GM20431 (cell line): ENCODE data around the gene BRSK2.

Experiments
- in situ Hi-C: fragments of 300-500 bp; cut with MseI, MboI; formaldehyde crosslinking; loops from one replicate; pipeline ENCODE4 v1.15.0; 2020; ENCODE audit warnings: low sequenced_read_pairs; ENCODE audit not compliant: unreplicated experiment

BRSK2 gene

DNA sequence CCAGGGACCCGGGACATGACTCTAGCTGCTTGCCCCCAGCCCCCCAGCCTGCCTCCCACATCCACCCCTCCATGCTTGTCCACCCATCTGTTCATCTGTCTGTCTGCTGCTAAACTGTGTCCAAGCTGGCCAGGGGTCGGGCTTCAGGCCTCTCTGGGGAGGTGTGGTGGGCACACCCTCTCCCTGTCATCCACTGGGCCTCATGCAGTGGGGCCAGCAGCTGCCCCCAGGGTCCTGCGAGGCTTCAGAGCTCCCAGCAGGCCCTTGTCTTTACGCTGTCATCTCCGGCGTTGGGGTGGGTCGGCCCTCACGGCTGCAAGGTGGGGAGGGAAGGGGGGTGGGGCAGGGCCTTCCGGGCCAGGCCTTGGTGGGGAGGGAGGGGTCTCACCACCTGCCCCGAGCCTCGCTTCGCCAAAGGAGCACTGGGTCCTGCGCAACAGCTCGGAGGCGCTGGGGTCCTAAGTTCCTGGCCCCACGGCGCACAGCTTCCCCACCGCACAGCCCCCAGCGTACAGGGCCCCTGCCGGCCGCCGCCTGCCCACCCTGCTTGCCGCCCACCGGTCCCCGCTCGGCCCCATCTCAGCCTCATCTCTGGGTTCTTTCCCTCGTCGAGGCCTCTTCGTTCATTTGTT is 70.1 kb downstream of the BRSK2 start:
- in situ Hi-C loops, result no loop called here

DNA sequence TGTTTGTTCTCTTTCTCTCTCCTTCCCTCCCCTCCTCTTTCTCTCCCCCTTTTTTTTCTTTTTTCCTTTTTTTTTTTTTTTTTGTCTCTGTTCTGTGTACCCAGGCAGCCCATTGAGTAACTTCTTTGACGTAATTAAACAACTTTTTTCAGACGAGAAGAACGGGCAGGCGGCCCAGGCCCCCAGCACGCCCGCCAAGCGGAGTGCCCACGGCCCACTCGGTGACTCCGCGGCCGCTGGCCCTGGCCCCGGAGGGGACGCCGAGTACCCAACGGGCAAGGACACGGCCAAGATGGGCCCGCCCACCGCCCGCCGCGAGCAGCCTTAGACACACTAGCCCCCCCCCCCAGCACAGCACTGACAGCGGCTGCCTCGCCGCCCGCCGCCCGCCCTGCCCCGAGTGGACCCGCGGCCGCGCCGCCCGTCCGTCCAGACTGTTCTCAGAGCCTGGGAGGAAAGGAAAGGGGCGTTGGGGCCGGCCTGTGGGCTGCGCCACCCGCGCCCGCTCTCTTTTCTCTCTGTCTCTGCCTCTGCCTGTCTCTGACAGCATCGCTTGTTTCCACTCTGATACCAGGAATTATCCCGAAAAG is 70.8 kb downstream of the BRSK2 start:
- in situ Hi-C loops, result no loop called here

DNA sequence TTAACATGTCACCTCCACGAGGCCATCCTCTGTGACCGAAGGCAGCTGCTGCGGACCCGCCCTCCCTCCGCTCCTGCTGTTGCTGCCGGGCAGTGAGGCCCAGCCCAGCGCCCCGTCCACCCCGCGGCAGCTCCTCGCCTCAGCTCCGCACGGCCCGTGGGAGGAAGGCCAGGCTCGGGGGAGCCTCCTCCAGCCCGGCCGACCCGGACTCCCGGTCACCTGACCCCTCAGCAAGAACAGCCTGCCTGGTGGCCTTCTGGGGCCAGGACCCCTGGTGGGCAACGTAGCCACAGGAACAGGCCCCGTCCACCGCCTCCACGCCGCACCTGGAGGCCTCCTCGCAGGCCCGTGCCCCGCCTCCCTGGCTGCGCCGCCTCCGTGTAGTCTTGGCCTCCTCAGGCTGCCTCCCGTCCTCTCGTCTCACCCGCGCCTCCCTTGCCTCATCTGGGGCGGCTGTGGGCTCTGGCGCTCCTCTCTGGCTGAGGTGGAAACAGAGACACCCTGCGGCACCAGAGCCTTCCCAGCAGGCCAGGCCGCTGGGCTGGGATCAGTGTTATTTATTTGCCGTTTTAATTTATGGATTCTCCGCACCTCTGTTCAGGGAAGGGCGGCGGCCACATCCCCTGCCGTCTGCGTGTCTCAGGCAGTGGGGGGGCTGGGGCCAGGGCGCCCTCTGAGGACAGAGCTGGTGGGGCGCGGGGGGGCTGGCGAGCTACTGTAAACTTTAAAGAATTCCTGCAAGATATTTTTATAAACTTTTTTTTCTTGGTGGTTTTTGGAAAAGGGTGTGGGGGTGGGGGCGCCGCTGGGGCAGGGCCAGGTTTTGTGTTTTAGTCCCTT is 71.5 kb downstream of the BRSK2 start:
- in situ Hi-C loops, result no loop called here

DNA sequence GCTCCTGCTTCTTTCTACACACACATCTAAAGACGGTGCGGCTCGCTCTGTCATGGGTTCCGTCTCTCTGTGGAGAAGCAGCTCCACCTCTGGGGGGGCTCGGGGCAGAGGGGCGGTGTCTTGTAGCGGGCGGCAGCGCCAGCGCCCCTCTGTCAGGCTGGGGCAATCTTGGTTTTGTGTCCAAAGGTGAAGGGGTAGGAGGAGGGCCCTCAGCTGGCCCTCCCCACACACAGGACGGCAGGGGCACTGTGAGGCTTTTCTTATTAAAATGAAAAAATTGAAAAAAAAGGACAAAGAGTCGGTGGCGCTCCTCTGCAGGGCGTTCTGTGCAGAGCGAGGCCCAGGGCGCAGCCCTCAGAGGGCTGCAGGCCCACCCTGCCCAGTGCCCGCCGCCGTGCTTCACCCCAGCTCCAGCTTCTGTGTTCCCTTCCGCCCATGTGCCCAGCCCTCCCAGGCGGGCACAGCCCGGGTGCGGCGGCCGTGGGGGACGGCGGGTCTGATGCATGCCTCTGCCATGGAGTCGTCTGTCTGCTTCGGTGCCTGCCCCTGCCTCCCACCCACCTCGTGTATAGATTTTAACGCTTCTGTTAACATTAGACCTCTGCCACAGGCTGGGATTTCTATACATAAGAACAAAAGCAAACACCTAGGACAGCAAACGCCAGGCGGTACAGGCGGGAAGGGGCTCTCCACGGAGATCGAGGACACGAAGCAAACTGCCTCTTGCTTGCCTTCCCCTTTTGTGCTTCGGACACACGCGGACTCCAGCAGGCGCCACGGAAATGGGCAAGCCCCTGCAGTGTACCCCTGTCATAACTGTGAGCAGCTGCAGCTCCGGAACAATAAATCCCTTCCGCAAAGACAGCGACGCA is 72.3 kb downstream of the BRSK2 start:
- in situ Hi-C loops, result no loop called here

DNA sequence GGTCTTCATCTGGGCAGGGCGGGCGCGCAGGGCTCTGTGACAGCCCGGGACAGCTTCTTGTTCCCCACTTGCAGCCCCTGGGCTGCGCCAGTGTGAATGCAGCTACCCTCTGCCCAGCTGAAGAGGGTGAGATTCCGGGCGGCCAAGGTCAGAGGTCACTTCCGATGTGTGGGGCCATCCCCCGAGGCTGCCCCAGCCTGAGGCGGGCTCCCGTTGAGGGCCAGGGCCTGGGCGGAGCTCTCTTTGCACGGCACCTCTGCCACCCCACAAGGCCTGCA is 72.9 kb downstream of the BRSK2 start:
- in situ Hi-C loops, result no loop called here

DNA sequence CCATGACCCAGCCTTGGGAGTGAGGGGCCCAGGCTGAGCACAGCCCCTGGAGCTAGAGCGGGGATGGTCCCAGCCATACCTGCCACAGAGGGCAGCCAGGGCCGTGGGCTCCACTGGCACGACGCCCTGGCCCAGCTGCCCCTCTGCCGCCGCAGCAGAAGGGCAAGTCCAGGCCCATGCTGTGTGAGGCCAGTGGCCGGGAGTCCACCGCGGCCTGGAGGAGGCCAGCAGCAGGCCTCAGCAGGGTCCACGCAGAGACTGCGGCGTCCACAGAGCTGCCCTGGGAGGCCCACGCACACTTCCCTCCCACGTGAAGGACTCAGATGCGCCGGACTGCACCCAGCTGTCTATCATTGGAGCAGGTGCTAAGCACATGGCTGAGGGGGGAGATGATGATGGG is 73.3 kb downstream of the BRSK2 start:
- in situ Hi-C loops, result no loop called here

DNA sequence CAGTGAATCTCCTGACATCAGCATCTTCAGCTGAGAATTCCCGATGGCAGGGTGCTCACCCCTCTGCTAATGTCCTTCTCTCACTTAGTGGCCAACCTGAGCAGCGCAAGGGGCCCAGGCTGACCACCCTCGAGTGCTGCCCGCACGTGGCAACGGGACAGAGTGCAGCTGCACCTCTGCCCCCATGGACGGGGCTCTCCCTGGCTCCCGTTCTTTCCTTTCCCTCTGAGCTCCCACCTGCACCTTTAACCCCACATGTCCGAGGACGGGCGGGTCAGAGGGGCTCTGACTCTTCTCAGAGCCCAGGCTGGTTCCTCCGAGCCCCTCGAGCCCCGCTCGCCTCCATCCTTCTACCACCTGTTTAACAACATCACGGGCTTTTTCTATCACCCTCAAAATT is 77.0 kb downstream of the BRSK2 start:
- in situ Hi-C loops, result no loop called here

DNA sequence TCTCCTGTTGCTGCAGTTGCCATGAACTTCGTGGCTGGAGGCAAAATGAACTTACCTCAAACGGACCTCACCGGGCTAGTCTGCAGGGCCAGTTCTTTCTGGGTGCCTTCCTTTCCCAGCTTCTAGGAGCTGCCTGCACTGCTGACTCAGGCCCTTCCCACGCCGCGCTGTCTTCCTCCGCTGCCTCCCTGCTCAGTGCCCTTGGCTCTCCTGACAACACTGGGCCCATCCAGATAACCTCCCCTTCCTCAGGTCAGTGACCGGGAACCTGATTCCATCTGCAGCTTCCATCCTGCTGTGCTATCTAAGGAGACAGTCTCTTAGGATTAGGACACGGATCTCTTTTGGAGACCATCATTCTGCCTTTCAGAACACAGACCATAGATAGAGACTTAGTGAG is 77.5 kb downstream of the BRSK2 start:
- in situ Hi-C loops, result no loop called here

DNA sequence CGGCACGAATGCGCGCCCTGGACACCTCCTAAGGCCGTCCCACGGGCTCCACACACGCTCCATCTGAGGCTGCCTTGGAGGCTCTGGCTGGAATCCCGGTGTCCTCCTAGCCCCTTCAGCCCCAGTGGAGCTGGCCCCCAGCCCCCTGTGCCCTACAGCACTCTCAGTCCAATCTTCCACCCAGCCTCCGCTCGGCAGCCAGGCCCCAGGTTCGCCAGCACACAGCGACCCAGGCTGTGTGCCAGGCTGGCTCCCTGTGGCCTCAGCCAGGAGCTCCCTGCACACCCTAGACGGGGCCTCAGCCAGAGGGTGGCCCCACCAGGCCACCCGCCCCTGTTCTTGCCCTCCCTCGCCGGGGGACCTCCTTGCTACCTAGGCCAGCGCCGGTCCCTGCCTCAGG is 78.3 kb downstream of the BRSK2 start:
- in situ Hi-C loops, result no loop called here

DNA sequence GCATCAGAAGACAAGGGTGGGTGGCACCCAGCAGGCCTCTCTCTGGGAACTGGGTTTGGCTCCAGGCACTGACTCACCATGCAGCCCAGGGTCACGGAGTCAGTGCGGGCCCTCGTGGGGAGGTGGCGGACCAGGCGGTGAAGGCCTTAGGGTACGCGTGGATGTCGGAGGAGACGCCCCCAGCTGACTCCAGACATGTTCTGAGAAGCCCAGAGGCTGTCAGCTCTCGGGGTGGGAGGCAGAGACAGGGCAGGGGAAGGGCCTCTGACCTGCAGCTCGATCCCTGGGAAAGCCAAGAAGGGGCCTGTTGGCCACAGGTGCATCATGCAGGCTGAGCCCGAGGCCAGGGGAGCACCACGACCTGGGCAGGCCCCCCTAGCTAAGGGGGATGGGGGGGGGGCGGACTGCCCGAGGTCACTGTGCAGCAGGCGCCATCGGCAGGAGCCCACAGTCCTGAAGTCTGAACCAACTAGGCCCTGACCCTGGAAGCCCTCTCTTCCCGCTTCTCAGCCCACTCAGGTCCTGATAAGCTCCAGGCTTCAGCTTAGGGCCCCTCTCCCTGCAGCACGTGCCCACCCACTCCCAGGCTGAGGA is 78.8 kb downstream of the BRSK2 start:
- in situ Hi-C loops, result no loop called here

DNA sequence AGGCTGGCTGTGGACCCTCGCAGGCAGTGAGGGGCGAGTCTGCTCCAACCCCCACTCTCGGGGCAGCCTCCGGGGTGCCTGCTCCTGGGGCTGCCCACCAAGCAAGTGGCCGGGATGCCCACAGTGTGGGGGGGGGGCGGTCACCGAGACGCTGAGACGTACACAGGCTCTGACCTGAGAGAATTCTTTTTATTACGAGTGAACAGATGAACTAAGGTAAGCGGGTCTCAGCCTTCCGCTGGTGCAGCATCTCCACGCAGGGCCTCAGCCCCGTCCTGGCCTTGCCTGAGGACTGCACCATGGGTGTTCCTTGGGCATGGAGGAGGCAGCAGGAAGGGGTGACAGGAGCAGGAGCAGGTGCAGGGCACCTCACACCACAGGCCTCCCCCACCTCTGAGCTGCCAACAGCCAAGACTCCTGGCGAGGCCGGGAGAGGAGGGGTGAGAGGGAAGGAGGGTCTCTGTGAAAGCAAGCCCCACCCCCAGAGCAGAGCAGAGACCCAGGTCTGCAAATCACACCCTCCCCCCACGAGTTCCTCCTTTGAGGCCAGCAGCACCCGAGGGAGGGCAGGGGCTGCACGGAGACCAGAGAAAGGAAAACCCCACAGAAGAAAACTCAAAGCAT is 79.7 kb downstream of the BRSK2 start:
- in situ Hi-C loops, result no loop called here

DNA sequence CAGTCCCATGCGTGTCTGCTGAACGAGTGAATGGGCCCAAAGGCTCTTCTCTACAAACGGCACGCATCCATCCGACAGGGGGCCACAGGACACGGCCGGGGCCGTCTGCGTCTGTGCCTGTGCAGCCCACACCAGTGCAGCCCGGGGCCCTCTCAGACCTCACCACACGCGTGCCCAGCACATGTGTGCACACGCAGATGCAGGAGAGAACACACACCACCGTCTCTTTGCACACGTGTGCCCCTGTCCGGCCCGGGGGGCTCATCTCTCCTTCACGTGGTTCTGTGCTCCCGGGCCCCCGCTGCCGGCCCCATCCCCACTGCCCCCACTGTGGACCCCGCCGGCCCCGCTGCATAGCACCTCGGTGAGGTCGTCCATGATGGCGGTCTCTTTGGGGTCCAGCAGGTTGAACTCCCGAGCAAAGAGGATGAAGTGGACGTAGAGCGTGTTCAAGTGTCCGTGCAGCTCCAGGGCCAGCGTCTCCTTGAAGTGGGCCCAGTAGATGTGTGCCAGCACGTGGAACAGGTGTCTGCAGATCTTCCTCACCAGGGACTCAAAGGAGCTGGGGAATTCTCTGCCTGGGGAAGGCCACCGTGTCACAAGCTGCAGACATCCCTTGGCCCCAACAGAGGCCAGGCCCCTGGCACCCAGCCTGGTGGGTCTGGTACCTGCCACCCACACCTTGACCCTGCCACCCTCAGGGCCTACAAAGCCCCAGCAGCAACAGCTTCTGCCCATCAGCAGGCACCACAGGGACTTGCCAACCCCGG is 80.4 kb downstream of the BRSK2 start:
- in situ Hi-C loops, result no loop called here

DNA sequence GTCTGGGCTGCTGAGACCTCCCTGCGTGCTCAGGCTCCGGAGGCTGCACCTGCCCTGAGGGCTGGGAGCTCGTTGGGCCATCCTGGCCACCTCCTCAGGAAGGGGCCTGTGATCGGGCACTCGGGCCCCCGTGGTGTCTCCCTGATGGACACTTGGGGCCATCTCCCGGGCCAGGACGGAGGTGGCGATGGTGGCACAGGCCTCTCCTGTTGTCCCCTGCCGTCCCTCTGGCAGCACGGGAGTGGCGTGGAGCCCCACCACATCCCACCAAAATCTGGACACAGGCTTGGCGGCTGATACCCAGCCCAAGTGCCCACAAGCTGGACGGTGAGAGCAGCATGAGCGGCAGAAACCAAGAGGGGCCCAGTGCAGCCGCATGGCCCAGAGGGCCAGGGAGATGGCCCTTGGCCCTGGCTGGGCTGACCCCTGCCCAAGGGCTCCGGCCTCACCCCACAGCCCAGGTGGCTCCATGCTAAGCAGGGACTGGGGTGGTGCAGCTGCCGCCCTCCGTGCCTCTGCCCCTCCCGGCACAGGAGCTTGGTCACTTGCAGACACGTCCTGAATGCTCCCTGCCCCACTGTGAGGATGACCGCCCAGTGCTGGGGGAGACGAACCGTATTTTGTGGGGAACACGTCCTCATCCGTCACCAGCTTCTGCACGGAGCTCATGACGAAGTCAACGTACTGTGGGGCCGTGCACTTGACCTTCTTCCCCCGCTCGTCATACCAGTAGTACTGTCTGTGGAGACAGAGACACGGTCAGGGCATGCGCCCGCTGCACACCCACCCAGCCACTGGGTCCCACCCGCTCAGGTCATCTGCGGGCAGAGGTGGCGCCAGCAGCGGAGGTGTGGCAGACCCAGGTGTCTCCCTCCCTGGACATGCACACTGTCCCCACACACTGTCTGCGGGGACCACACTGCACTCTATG is 81.2 kb downstream of the BRSK2 start:
- in situ Hi-C loops, result no loop called here

DNA sequence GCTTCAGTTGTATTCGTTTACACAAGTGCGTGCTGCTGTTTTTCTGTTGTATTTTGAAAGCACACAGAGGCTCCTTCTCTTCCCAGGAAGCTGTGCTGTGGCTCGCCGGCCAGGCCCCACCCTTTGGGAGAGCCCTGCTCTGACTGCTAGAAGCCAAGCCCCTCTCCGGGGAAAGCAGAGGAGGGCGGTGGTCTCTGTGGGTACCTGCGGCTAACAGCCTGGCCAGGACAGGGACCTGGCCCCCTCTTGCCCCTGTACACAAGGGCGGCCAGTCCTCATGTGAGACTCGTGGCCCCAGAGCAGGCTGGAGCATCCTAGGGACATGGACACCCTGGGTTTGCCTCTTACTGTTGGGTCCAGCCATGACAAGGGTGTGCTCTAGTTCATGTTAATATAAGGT is 82.0 kb downstream of the BRSK2 start:
- in situ Hi-C loops, result no loop called here

DNA sequence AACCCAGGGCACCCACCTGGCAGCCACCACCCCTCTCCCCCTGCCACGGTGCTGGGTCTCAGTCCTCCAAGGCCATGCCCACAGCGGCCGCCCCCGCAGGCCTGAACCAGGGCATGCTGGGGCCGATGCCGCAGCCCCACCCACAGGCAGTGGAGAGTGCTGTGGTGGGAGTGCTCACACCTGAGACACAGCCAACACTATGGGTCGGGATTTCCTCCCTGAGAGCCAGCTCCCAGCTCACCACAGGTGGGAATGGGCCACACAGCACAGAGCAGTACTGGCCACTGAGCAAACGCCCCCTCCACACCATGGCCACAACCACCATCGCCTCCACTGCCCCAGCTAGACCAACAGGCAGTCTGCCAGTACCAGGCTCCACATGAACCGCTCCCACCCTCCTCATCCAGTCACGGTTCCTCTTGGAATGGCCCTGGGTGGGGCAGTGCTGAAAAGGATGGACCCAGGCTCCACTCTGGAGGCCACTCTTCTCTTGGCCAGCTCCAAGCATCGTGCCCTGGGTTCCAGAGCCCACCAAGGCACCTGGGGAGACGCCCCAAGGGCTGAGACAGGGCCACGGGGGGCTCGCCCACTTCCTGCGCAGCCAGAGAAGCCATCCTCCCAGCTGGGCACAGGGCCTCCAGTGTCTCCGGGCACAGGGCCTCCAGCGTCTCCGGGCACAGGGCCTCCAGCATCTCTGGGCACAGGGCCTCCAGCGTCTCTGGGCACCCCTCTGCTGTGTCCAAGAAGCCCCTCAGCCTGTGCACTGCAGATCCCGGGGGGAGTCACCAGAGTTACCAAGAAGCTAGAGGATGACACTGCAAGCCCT is 82.7 kb downstream of the BRSK2 start:
- in situ Hi-C loops, result no loop called here

DNA sequence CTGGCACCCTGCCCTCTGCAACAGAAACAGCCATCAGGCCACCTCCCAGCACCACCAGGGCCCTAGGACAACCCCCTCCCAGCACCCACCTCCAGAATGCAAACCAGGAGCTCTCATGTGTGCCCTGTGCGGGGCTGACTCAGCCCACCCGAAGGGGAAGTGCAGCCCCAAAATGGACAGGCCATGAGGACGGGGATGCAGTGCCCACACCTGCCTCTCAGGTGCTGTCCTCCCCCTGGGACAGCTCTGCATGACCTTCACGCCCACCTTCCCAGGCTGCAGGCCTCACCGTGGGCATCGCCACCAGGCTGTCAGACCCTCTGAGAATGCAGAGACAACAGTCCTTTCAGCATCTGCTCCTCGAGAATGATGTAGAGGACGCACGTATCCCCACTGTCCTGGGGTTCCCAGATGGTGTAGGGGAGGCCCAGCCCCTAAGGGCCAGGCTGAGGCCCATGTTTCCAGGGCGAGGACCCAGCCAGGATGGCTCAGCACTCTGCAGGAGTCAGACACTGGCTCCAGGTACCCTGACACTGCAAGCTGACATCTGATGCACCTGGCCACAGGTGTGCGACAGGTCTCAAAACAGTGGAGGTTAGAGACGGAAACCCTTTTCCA is 83.4 kb downstream of the BRSK2 start:
- in situ Hi-C loops, result no loop called here

DNA sequence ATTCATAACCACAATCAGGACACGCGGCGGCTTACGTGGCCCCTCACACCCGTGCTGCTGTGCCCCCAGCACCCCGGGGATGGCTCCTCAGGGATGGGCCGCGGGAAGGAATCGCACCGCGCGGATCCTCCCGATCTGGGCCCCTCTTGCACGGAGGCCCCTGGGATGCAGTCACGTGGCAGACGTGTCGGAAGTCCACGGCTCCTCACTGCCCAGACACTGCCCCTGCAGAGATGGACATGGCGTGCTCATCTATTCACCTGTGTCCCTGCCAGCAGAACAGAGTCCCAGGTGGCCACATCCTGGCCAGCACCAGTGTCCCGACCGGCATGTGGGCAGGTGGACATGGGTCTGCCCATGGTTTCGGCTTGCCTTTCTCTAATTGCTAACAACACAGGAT is 84.1 kb downstream of the BRSK2 start:
- in situ Hi-C loops, result no loop called here
